ENCODE data around the gene DNMT1.

- TF ChIP-seq CTCF (conservative IDR thresholded peaks at IDR 0.05; ENCODE audit: low read depth, low read length) (no peak), EZH2 (IDR thresholded peaks at IDR 0.05; ENCODE audit: borderline replicate concordance, low read depth, low read length, poor library complexity, severe bottlenecking) (no peak)
Observed at GRCh38 chr19:10122045-10122444, 72.7 kb downstream of the DNMT1 start.

Measured in A673 (cell line).